OCI-LY3 (cell line): ENCODE data around the gene IRAG1.

ENCODE experiments used
- CTCF ChIP-seq: fragments of 200-600, 300-600 bp; sonication (generic); IDR thresholded peaks from 2 replicates; pipeline ENCODE4 v1.5.1; 2014; ENCODE audit warnings: antibody characterized with exemption, low read length, low read depth
- EZH2phosphoT487 ChIP-seq: fragments of 200-600 bp; shearing (Covaris generic); IDR thresholded peaks from 2 replicates; pipeline ENCODE4 v1.6.1; 2018; ENCODE audit warnings: antibody characterized with exemption, mixed run types, low read depth

GRCh38 chr11:10727146-10727851 lies 33.7 kb upstream of the IRAG1 start:
- TF ChIP-seq CTCF (no peak), EZH2phosphoT487 (no peak)
